Stimulated activated CD4-positive, alpha-beta T cell treated with anti-CD3 and anti-CD28 coated beads, Interleukin-12 subunit alpha, Interleukin-12 subunit beta, amount 100 ng/mL, for 4 hours (primary cell): ENCODE results near the gene TUBGCP2.
"Not testable (repeated sequence)": the region's sequence is repeated elsewhere in the genome, so short reads cannot be mapped to it uniquely, and the experiment has no call there.

Experiments
- DNase-seq: peaks from one replicate; pipeline ENCODE4 v3.0.0-alpha.2; 2020

Gene TUBGCP2

DNA sequence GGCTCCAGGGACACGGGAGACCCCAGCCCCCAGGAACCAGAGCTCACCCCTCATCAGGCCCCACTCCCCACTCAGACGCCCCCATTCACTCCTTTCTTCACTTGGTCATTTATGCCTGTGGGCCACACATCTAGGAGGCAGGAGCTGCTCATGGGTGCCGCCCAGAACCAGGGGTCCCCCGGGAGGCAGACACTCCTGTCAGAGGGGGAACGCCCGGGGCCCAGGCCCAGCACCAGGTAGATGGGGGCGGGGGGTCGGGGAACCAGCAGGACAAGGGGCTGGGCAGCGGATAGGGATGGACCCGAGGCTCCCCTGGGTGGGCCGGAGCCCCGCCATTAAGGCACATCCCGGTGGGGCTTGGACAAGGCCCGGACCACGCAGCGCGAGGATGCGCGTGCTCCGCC lies 16.2 kb upstream of the TUBGCP2 start:
- no peak for DNase-seq

DNA sequence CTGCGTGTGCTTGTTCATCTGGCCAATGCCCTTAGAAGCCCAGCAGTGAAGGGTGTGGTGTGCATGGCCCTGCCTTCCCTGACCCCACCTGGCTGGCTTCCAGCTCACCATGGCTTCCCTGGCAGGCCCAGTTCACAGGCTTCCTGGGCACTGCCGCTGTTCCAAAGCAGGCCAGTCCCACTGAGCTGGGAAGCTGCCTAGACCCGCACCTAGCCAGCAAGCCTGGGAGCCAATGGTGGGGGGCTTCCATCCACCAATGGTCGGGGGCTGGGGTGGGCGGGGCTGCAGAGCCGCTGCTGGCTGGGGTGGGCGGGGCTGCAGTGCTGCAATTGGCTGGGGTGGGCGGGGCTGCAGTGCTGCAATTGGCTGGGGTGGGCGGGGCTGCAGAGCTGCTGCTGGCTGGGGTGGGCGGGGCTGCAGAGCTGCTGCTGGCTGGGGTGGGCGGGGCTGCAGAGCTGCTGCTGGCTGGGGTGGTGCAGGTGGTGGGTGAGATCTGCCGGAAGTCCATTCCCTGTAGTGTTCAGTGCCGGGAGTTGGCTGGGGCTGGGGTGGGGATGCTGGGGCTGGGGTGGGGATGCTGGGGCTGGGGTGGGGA lies 15.6 kb upstream of the TUBGCP2 start:
- DNase-seq: peak; percentile 53

DNA sequence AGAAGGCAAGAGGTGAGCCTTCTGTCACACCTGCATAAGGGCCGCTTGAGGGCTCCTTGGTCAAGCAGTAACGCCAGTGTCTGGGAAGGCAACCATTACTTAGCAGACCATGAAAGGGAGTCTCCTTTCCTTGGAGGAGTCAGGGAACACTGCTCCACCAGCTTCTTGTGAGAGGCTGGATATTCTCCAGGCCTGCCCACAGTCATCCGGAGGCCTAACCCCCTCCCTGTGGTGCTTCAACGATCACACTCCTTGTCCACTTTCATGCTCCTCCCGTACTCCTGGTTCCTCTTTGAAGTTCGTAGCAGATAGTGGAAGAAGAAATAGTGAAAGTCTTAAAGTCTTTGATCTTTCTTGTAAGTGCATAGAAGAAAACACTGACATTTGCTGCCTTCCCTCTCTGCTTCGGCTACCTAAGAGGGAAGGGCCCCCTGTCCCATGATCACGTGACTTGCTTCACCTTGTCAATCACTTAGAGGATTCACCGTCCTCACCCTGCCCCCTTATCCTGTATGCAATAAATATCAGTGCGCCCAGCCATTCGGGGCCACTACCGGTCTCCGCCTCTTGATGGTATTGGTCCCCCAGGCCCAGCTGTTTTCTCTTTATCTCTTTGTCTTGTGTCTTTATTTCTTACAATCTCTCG lies 13.5 kb upstream of the TUBGCP2 start:
- DNase-seq: not testable (repeated sequence)

DNA sequence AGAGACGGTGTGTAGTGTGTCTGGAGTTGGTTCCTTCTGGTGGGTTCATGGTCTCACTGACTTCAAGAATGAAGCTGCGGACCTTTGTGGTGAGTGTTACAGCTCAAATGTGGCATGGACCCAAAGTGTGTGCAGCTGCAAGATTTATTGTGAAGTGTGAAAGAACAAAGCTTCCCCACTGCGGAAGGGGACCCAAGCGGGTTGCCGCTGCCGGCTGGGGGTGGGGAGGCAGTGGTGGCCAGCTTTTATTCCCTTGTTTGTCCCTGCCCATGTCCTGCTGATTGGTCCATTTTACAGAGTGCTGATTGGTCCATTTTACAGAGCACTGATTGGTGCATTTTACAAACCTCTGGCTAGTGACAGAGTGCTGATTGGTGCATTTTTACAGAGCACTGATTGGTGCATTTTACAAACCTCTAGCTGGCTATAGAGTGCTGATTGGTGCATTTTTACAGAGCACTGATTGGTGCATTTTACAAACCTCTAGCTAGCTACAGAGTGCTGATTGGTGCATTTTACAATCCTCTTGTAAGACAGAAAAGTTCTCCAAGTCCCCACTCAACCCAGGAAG lies 12.3 kb upstream of the TUBGCP2 start:
- not testable (repeated sequence) for DNase-seq

DNA sequence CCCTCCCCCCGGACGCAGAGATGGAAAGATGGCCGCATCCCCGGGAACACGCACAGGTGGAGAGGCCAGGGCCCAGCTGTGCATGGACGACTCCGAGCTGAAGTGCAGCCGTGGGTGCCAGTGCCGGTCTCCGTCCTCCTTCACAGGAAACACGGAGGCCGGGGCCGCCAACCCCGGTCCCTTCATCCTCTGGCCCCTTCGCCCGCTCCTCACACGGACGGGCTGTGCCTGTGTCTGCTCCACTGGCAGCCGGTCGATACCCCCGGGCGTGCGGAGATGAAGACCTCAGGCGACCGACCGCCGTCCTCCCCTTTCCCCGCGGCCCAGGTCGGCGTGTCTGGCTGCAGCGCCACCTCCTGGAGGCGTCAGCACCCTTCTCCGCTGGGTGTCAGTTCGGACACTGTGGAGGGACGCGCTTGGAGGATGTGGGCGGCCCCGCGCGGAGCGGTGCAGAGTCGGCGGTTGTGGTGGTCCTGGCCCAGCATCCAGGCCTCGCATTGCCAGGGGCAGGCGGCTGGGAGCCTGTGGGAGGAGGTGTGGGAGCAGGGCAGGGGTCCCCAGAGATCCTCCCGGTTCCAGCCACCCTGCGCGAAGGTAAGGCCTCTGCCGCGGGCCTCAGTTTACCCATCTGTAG lies 9.9 kb upstream of the TUBGCP2 start:
- DNase-seq: peak; percentile 61

DNA sequence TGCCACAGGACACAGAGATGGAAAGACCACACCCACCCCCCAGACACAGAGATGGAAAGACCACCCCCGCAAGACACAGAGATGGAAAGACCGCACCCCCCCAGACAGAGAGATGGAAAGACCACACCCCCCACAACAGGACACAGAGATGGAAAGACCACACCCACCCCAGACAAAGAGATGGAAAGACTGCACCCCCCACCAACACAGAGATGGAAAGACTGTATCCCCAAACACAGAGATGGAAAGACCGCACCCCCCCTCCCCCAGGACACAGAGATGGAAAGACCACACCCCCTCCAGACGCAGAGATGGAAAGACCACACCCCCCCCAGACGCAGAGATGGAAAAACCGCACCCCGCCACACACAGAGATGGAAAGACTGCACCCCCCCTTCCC lies 8.1 kb upstream of the TUBGCP2 start:
- no peak for DNase-seq

DNA sequence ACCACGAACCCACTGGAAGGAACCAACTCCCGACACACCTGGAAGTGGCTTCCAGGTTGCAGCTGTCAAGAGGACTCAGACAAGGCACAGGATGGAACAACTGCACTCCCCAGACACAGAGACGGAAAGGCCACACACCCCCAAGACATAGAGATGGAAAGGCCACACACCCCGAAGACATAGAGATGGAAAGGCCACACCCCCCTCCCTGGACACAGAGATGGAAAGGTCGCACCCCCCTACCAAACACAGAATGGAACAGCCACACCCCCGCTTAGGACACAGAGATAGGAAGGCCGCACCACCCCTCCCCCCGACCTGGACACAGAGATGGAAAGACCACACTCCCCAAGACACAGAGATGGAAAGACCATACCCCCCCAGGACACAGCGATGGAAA lies 7.6 kb upstream of the TUBGCP2 start:
- DNase-seq: no peak

DNA sequence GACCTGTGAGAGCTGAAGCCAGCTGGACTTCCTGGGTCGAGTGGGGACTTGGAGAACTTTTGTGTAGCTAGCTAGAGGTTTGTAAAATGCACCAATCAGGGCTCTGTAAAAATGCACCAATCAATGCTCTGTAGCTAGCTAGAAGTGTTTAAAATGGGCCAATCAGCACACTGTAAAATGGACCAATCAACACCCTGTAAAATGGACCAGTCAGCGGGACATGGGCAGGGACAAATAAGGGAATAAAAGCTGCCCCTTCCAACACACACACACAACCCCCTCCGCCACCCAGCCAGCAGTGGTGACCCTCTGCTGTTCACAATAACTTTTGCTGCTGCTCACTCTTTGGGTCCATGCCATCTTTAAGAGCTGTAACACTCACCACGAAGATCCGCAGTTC lies 7.2 kb upstream of the TUBGCP2 start:
- no peak for DNase-seq

DNA sequence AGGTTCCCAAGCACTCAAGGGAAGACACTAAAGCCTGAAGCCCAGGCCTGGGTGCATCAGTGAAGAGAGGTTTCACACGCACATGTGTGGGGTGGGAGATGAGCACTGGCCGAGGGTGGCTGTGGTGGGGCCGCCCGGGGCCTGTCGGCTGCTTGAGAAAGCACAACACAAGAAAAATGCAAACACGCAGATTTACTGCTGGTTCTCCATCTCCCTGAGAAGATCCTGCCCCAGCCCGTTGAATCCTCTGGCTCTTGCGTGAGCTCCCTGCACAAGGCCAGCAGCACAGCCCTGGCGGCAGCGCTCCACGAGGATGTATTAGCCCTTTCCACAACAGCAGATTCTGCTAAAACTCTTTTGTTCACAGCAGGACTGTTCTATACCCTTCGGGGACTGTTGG lies 6.2 kb upstream of the TUBGCP2 start:
- no peak for DNase-seq

DNA sequence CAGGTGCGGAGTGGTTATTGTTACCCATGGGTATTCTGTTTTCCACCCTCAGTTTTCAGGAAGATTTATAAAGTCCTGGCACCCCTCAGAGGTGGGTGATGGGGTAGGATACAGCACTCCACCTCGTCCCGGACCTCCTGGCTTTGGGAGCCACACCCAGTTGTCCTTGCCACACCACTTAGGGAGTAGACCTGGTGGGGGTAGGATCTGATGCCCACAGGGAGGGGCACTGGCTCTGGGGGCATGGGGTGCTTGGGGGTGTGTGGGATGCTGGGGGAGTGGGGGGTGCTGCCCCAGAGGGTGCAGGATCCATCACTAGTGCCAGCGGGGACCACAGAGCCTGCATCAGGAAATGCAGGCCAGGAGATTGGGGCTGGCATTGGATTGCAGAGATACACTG lies 4.5 kb upstream of the TUBGCP2 start:
- DNase-seq: no peak

DNA sequence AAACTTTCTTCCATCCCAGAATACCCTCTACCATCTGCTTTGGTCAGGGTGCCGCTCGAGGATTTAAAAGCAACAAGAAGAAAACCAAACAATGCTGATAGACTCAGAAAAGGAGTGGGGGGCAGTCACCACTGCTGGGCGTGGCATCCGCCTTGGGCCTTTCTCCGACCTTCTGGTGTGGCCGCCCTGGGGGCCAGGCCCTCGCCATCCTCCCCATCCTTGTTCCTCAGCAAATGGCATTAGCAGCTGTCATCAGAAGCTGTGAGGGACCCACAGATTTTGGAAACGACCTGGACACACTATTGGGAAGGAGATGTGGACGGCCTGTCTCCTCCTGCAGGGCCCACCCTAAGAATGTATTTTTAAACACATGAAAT lies 4.1 kb upstream of the TUBGCP2 start:
- DNase-seq: no peak

DNA sequence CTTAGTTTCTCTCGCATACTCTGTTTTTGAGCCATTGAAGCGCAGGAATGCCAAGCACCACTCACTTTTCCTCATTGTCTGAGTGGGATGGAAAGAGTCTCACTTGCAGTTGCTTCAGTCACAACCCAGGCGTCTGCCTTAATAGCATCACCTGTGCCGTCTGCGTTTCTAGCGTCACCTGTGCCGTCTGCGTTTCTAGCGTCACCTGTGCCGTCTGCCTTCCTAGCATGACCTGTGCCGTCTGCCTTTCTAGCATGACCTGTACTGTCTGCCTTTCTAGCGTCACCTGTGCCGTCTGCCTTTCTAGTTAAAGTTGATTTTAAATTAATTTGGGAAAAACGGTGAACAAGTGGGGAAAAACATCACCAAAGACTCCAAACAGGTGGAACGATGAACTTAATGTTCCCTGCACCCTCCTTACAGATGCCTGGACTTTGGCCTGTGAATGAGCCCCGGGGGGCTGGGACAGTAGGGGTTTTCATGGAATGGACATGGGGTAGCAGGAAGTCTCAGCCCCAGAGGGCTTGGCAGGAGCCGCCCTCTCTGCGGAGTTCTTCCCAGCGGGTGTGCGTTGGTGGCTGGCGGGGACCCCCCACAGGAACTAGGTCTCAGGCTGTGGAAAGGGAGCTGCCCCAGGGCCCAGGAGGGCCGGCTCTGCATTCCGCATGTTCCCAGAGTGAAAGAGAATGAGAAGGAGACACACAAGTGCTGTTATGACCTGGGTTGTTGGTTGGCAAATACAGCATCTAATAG lies 3.5 kb upstream of the TUBGCP2 start:
- no peak for DNase-seq

DNA sequence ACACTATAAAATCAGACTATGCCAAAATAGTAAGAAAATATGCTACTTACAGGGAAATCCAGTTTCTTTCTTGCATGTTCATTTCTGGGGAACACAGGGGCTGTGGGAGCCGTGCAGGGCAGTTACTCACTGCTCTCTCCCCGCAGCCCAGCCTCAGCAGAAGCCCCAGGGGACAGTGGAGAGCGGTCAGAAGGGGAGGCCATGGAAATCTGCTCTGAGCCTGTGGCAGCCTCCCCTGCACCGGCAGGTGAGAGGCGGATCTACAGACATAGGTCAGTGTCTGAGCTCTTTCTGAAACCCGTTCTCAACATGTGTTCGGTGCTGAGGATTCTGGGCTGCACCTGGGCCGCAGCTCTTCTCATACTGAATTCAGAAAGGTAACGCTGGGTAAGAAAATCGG lies 2.9 kb upstream of the TUBGCP2 start:
- no peak for DNase-seq

DNA sequence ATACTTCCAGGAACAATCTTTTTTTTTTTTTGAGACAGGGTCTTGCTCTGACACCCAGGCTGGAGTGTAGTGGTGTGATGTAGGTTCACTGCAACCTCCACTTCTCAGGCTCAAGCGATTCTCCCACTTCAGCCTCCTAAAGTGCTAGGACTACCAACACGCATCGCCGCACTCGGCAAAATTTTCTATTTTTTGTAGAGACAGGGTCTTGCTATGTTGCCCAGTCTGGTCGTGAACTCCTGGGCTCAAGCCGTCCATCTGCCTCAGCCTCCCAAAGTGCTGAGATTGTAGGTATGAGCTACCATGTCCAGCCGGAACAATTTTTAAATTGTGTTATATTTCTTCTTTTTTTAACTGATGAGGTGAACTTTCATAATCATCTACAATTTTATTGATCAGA lies 2.1 kb upstream of the TUBGCP2 start:
- DNase-seq: no peak

DNA sequence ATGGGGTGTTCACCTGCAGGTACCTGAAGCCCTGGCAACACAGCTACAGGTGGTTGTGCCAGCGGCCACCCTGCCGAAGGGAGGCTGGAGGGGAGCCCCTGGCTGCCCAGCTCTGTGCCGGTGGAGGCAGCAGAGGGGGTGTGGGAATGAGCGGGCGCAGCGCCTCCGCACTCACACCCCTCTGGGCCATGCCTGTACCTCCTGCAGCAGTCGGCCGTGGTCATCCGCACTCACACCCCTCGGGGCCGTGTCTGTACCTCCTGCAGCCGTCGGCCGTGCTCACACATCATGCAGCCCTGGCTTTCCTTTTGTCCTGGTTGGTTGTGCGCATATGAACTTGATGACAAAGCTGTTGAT lies 1.7 kb upstream of the TUBGCP2 start:
- DNase-seq: no peak

DNA sequence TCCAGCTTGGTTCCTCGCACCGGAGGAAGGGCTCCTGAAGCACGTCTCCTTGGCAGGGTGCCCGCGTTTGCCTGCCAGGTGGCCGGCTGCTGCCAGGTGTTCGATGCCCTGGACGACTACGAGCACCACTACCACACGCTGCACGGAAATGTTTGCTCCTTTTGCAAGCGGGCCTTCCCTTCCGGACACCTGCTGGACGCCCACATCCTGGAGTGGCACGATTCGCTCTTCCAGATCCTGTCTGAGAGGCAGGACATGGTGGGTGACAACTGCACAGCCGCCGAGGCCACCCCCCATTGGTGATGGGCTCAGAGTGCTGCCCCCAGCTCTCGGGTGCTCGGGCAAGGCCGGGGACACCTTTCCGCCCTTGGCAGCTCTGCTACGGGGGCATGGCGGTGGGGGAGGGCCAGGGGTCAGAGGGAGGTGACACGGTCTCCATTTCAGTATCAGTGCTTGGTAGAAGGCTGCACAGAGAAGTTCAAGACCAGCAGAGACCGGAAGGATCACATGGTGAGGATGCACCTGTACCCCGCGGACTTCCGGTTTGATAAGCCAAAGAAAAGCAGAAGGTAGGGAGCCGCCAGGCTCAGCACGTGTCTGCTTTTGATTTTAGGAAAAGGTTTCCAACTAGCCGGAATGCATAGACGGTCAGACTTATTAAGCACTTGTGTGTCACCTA lies 1.2 kb upstream of the TUBGCP2 start:
- DNase-seq: no peak

DNA sequence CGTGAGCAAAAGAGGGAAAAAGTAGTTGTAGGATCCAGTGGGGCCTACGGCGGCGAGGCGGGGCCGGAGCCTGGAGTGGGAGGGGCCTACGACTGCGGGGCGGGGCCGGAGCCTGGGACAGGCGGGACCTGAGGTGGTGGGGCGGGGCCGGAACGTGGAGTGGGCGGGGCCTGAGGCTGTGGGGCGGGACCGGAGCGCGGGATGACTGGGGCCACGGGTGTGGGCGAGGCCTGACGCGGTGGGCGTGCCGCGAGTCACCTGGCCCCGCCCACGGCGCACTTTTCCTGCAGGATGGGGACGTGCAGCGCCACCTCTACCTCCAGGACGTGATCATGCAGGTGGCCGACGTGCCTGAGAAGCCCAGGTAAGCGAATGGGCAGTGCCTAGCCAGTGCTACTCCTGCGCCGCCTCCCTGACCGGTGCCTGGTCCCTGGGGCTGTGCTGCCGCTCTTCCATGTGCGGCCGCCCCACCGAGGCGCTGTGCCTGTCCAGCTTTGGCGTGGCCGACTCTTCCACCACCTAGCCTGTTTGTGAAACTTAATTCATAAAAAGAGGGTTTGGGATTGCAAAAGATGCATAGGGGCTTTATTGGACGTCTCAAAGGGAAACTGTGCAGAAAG lies 538 bp upstream of the TUBGCP2 start:
- DNase-seq: peak; percentile 94

DNA sequence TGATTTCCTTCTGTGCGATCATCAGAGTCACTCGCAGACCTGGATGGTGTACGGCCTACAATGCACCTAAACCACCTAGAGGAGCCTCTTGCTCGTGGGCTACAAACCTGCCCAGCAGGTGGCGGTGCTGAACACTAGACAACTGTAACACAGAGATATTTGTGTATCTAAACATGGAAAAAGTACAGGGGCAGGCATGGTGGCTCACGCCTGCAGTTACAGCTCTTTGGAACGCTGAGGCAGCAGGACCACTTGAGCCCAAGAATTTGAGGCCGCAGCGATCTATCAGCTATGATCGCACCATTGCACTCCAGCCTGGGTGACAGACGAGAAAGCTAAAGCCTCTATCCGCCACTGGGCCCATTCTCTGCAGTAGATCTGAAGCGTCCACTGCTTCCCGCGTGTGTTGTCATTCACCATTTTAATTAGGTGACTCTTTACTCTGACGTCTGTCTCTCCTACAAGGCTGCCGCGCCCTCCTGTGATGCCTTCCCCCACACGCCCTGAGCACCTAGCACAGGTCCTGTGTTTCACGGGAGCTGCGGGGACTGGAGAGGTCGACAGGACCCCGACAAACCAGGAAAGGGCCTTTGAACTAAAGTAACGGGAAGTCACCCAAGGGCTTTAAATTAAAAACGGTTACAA lies 774 bp downstream of the TUBGCP2 start:
- DNase-seq: peak; percentile 82

DNA sequence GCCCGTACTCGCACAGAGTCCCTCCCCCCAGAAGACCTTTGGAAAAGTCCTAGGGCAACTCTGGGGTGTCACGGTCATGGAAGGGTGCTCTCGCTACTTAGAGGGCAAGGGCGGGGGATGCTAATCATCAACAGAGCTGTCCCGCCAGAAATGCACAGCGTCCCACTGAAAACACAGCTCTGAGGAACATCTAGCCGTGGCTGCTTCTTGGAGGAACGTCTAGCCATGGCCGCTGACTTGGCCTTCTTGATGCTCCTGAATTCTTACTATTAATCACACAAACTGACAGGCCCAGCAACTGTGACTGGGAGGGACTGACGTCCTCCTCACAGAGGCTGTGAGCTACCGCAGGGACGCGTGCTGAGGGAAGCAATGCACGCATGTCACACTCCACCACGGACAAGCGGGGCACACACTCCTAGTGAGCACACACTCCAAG lies 1.7 kb downstream of the TUBGCP2 start:
- DNase-seq: no peak

DNA sequence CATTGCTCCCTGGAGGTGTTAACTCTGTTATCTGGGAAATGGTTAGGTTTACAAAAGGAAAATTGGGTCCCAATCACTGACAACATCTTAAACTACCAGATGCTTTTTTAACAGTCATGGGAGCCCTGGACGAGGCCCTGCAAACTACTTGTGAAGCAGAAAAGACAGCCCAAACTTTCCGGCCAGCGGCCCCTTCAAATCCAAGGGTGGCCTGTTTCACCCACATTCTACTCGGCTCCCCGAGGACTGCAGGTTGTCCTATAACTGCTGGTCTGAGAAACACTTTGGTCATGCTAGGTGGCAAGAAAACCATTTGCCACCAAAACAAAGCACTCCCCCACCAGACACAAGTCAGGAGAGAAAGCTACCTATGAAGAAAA lies 2.6 kb downstream of the TUBGCP2 start:
- DNase-seq: no peak

DNA sequence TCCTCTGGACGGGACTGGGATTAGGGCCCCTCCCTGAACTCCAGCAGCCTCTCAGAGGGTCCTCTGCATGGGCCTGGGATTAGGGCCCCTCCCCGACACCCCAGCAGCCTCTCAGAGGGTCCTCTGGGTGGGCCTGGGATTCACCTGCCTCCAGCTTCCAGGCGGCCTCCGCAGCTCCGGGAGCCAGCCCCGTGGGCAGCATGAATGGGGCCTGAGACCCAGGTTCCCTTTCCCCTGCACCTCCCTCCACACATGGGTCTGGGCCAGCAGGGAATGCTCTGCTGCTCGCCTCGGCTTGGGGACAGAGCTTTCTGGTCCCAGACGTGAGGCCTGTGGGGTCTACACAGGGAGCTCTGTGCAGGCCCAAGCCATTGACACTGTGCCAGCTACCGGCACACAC lies 5.5 kb downstream of the TUBGCP2 start:
- no peak for DNase-seq

DNA sequence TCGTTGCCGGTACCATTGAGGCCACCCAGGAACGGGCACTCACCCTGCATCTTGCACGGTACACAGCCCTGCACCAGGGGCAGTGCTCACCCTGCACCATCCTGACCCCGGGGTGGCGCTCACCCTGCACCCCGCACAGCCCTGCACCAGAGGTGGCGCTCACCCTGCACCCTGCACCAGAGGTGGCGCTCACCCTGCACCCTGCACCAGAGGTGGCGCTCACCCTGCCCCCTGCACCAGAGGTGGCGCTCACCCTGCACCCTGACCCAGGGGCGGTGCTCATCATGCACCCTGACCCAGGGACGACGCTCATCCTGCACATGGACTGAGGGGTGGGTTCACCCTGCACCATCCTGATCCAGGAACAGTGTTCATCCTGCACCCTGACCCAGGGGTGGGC lies 6.4 kb downstream of the TUBGCP2 start:
- DNase-seq: no peak
